HCT116 (cell line): Measurements from ENCODE around the gene ALDH9A1. TPM values are rescaled to one million over a fixed set of nuclear protein-coding genes. Genes with fewer than 3 reads are reported as not detected.

Experiments used
- CBX3 ChIP-seq: IDR thresholded peaks from 2 replicates; pipeline ENCODE4 v1.6.1; 2012; ENCODE audit warnings: low read depth
- ELF1 ChIP-seq: IDR thresholded peaks from 2 replicates; pipeline ENCODE4 v1.6.1; 2012; ENCODE audit warnings: low read depth, borderline replicate concordance
- EZH2phosphoT487 ChIP-seq: fragments of 200-600 bp; IDR thresholded peaks from 2 replicates; pipeline ENCODE4 v1.6.1; 2018; ENCODE audit warnings: antibody characterized with exemption, borderline replicate concordance
- FOSL1 ChIP-seq: IDR thresholded peaks from 2 replicates; pipeline ENCODE4 v1.6.1; 2012; ENCODE audit warnings: low read depth
- total RNA-seq: library from RNA; stranded (reverse); gene quantifications from one replicate; pipeline ENCODE4 v1.2.1, GENCODE V29; 2021; ENCODE audit not compliant: unreplicated experiment

ALDH9A1 gene
- total RNA-seq, 1 experiment from 2014 or later = 46.0 TPM

DNA sequence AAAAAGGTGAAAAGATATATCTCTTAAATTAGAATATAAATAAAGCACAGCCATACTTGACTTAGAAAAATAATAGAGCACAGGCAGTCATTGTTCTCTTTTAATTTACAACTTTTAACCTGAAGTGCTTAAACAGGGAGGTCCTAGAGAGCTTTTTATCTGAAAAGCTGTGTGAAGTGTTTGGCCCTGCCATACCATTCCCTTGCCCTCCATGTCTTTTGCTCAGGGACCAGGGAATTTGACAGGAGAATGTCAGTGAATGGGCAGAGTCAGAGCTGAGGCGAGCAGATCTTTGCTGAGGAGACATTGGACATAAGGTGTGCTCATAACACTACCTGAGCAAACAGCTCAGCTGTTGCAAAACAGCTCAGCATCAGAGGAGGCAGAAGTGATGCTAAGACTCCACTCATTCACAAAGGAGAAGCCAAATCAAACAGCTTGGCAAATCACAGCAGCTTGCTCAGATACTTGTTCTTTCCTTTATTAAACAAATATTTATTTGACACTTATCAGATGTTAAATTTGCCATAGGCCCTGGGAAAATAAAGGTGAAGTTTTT lies 82.2 kb downstream of the ALDH9A1 start (continued):
- no peak for TF ChIP-seq ELF1
- TF ChIP-seq EZH2phosphoT487 = no peak
- TF ChIP-seq CBX3 = no peak
- TF ChIP-seq FOSL1 = no peak
- TF ChIP-seq, all 23 proteins: peak for 0

Other genes starting within 250 kb of the ALDH9A1 start
- not detected for gene LRRC52, start 154.6 kb downstream of the ALDH9A1 start, total RNA-seq
- gene MGST3, start 67.3 kb downstream of the ALDH9A1 start, total RNA-seq = 93.7 TPM
- gene TMCO1, start 70.3 kb upstream of the ALDH9A1 start, total RNA-seq = 61.2 TPM
- gene UCK2, start 129.1 kb upstream of the ALDH9A1 start, total RNA-seq = 88.4 TPM